OCI-LY3 (cell line): ENCODE results near the gene C2.

Experiments used
- CTCF ChIP-seq: fragments of 200-600, 300-600 bp; sonication (generic); IDR thresholded peaks from 2 replicates; pipeline ENCODE4 v1.5.1; 2014; ENCODE audit warnings: antibody characterized with exemption, low read length, low read depth
- EZH2phosphoT487 ChIP-seq: fragments of 200-600 bp; shearing (Covaris generic); IDR thresholded peaks from 2 replicates; pipeline ENCODE4 v1.6.1; 2018; ENCODE audit warnings: antibody characterized with exemption, mixed run types, low read depth

GRCh38 chr6:31898383-31899011 is 29.0 kb upstream of the C2 start:
- TF ChIP-seq CTCF = no peak
- no peak for TF ChIP-seq EZH2phosphoT487
